Measurements from ENCODE around the gene NME8.

The NME8 gene

DNA sequence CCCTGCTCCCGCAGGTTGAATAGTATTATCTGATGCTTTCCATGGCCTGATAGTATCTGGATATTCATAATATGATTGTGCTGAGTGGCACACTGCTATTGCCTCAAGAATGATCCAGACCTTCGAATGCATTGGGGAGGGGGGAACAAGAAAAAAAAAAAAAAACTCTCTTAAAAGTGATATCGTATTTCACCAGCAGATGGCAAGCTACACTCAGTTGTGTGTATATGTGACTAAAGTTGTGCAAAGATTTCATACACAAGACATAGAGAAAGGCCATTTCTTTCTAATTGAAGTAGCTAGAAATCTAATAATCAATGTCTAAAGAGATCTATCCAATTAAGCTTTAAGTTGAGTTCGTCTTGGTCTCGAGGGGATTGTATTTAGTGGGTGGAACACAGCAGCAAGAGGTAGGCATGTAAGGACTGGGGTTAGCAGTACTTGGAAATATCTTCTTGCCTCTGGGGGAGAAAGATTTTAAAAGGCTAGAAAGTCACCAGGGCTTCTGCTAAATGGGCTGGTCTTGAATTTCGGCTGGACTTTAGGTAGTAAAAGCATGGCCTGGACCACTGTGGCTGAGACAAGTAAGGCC, 52.9 kb downstream of the NME8 start:
- DNase-seq, result no peak

- DNase-seq, result no peak
Measured at GRCh38 chr7:37901890-37902524, 53.6 kb downstream of the NME8 start.

DNA sequence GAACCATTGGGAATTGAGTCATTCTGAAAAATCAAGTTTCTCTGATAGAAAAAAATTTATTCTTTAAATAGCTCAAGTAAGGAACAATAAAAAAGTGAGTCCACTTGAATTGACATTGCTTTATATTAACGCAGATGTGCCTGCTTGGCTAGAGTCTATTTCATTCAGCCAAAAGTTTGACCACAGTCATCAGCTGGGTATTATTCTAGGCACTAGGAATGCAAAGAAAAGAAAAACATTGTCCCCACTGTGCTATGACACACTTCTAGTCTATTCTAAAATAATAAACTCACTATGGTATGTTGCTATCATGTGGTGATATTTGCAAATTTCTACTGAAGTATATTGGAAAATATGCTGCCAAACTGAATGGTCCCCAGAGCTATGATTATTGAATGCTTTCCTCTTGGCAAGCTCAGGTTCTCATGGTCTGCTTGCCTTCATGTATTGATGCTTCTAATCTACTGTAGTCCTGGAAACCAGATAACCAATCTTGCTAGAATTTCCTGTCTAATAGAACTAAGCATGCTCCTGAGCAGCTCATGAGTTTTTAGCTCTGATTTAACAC, 59.9 kb downstream of the NME8 start:
- DNase-seq, result no peak

DNA sequence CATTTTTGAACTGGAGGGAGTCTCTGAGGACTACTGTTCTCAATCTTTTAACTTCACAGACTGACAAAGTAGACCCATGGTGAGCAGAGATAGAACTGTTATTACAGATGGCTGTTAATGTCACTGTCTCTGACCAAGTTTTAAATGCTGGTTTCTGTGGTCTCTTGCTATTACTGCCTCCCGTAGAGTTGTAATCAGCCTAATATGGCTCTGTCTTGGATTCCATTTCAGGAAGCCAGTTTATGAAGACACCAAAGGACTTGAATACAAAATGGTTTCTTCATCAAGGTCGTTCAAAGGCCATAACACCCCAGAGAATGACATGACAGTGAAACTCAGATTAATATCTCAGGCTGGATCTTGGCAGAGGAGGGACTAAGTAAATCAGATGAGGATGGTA, 64.4 kb downstream of the NME8 start:
- DNase-seq, result no peak

GRCh38 chr7:37915438-37915837, 67.0 kb downstream of the NME8 start:
- DNase-seq, result no peak

- peak; percentile 69 for DNase-seq
Measured at GRCh38 chr7:37916017-37916672, 67.7 kb downstream of the NME8 start.

DNA sequence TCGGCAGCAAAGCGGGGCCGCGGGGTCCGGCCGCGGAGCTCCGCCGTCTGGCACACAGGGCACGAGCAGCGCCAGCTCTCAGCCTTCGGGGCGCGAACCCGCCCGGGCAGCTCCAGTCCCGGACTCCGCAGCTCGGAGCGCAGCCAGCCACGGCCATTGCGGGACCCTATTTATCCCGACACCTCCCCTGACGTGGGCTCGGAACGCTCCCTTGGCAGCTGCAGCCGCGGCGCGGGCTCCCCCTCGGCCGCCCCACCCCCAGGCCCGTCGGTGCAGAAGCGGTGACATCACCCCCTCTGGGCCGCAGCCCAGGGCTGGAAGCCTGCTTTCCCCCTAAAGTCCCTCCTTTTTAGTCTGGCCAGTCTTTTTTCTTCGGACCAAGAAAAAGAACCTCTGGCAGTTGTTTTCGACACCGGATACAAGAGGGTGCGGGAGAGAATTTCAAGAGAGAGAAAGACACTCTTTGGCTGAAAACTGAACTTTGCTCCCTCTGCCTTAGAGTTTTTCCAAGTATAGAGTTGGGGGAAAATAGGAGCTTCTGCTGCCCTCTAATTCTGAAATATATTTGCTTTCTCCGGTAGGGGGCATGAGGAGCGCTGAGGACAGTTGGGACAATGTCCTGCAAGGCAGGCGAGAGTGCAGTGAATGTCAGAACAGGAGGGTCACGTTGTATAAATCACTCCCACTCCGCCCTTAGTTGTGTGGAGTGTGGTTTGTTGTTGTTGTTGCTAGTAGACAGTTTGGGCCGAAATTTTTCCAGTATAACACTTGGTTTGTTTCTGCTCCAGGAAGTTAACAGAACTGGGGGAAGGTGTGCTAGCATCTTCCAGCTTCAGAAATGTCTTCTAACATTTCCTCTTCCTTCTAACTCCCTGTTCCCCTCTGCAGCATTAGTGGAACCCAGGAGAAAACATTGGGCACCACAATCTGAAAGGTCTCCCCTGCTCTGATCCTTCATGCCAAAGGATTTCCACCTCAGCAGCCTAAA, 68.6 kb downstream of the NME8 start, which contains the start of gene SFRP4:
TSS of gene SFRP4 (minus strand) at position 145 of the 988 bp plus-strand sequence. CDS start 280 bp downstream, outside the sequence.
- peak; percentile 89 for DNase-seq

DNA sequence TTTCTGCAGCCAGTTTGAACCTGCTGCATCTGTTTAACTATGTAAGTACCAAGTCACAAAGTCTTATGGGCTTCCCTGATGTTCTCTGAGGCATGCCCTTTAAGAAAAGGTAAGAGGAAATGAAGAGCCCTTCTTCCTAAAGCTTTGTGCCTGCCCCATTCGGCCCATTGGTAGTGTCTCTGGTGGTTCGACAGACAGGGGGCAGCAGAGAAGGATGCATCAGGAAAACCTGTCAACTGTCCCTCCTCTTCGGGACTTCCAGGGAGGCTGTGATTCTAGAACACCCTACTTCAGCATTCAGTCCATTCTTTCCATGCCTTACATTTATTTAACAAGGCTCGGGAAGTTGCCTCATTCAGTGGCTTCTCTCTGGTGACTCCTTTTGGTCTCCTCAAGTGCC, 70.1 kb downstream of the NME8 start:
- DNase-seq, result no peak

- DNase-seq, result no peak
Measured at GRCh38 chr7:37920305-37920848, 72.0 kb downstream of the NME8 start, which contains the start of gene EPDR1. Gene EPDR1, plus strand, starts transcription at chr7:37920640. Its CDS starts 300 bp downstream, at chr7:37920940.

DNA sequence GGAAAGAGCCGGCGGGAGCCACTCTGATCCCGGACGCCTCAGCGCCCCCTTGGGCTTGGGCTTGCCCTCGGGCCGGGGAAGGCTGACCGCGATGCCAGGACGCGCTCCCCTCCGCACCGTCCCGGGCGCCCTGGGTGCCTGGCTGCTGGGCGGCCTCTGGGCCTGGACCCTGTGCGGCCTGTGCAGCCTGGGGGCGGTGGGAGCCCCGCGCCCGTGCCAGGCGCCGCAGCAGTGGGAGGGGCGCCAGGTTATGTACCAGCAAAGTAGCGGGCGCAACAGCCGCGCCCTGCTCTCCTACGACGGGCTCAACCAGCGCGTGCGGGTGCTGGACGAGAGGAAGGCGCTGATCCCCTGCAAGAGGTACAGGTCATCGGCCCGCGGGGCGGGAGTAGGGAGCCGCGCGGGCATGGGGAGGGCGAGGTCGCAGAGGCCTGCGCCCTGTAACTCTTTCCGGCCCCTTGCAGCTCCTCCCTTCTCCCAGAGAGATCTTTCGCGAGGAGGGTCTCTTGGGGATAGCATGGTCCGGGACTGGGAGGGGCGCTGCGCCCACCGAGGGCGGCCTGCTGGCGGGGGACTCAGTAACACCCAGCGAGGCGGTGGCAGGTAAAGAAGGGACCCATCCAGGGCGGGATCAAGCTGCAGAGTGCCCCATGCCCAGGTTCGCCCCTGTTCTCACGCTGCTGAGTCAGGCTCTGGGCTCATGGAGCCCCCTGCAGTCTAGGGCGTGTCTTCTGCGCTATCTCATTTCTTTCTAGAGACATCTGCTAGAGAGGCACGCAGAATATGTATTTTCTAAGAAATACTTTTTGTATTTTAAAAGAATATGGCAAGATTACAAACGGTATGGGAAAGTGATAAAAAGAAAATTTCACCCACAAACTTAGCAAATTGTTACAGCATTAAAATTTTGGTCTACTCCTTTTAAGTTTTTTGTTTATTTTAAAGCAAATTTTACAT, 72.7 kb downstream of the NME8 start:
- peak; percentile 75 for DNase-seq

DNA sequence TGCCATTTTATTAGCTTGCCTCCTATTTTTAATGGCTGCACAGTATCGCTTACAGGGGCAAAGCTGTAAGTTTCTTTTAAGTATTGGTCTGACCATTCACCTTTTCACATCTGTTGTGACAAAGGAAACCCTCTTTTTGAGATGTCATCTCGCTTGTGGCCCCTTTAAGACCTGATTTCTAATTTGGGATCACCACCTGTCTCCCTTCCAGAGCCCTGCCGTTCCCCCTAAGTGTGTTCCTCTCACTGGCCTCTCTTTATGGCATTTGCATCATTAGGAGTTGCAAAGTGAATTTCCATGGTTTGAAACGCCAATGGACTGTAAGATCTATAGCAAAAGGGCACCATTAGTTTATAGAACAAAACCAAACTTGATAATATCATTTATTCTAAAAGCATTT, 73.5 kb downstream of the NME8 start:
- no peak for DNase-seq

DNA sequence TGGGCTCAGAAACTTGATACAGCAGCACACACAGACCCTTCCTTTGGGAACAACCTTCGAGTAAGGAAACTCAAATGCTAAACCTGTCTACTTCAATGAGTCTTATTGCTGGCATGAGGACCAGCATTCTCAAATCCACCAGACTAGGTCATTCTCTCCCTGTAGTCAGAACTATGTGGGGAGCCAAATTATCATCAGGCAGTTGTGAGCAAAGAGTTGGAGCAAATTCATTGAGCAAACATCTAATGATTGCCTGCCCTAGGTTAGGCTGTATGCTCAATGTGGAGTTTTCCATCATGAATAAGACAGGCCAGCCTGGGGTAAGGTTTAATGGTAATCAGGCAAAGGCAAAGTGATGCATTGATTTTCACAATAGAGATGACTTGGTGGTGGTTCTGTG, 75.6 kb downstream of the NME8 start:
- DNase-seq, result no peak

DNA sequence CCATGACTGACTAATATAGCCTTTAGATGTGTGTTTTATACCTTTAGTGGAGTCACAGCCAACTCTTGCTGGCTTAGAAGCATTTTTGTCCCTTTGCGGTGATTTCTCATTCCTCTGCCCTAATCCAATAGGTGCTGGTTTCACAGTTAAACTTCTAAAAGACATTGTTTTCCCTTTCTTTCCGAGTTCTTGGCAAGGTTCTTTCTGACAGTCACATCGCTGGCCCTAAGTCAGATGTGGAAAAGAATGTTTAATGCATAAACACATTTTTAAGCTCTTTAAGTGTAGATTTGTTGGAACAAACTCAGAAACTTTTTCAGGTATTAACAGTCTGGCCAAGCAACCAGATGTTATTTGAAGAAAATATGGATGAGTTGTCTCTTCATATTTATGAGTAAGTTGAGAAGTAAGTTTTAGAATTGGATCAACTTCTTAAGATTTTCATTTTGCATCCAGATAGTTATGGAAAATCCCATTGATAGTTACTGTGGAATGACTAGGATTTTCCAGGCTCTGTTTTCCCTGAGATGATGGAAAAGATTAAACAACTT, 76.2 kb downstream of the NME8 start:
- peak; percentile 61 for DNase-seq

DNA sequence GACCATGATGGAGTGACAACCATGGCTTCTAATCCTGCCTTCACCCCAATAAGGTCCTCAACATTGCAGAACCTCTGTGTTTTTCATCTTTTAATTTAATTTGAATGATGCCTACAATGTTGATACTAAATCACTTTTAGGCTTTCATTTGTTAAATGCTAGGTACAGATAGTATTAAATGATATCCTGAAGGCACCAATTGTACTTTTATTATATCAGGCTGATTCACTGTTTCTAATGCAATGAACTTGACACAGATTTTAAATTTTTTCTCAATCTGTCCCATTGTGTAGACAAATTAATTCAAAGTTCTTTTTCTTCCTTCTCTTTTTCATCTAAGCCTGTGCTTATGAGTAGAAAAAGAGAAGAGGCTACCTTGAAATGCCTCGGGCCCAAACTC, 77.2 kb downstream of the NME8 start:
- DNase-seq, result no peak

DNA sequence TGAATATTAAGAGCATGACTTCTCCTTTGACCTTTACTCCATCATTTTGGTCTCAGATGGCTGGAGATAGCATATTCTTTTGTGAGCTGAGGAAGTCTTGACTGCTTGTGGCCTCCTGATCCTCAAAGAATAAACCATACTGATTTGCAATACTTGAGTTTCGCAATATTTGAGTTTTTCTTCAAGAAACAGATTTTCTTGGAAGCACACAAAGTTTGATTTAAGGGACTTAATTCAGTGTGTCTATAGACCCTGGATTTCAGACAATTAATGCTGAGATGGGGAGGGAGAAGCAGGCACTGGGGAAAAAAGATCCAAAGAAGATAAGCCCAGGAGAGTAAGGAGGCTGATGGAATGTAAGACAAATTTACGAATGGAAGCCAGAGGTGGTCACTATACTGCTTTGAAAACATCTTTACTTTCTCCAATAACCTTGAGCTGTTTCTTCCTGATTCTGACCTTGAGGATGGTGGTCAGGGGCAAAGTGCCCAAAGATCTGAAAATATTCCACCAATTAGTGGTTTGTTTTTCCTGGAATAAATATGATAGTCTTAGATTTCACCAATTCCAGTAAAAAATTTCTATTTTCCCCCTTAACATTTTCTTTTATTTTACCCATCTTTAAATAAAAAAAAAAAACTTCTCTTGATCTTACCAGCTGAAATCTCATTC, 79.5 kb downstream of the NME8 start:
- DNase-seq, result no peak

DNA sequence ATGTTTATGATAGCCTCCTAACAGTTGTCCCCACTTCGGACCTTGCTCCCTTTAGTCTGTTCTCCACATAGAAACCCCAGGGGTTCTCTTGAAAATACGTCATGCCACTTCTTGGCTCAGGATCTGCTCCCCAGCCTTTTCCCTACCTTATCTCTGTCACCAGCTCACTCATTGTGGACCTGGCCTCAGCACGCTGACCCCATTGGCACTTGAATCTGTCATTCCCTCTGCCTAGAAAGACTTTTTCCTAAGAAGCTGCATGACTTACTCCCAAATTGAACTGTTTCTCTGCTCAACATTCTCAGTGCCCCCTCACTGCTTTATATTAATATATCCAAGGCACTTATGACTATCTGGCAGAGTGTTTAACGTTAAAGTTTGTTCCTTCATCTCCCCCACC, 80.5 kb downstream of the NME8 start:
- DNase-seq, result no peak

GRCh38 chr7:37930226-37930948, 82.0 kb downstream of the NME8 start:
- DNase-seq, result no peak

GRCh38 chr7:37932543-37932942, 84.1 kb downstream of the NME8 start:
- DNase-seq, result no peak

DNA sequence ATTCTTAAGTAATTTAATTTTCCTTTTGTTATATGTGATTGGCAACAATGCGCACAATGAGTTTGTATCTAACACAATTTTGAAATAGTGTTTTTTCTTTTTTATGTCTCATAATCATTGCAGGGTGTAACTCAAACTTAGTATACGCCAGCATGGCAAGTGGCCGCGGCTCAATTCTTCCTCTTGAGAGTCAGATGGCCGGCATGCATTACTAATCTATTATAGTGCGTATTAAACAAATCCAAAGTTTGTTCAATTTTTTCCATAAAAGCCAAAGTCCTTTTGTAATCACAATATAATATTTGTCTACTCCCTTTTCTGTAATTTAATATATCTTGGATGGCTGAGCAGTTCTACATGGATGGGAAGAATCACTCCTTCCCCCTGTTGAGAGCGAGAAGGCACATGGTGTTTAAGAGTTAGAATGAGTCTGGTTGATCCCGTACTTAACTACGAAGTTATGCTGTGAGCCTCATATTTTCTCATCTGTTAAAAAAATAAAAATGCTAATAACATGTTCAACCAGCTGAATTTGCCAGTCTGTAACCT, 84.7 kb downstream of the NME8 start:
- no peak for DNase-seq

Data from right forelimb (tissue), 1 donor.